Measurements from ENCODE around the gene ITPR1.

ITPR1 gene

DNA sequence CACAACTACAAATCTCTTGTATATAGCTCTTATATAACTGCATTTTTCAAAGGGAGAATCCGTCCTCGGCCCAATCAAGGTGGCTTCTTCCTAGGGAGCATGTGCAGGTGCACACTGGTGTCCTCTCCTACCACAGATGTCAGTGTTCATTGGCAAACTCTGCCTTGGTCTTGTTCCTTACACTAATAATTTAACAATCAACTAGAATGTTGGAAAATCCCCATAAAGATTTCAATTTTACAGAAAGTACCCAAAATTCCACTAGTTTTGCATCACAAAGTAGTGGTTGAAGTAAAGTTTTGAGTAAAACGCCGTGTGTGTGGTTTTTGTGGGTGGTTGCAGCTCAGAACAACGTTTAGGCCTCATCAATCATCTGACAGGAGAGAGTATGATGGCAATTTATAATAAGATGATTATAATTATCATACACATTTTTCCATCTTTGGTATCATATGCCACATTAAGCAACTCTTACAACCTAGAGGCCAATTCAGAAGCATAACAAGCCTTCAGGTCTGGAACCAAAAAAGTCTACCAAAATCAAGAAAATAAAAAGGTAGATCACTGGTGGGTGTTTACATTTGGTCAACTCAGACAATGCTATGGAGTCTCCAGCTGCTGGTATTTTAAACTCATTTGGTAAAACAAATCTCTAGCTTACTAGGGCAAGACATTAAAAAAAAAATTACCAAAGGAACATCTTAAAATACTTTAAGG, 357.2 kb downstream of the ITPR1 start:
- no peak for DNase-seq (ENCODE audit: low read depth in 2 of 2)

- no peak for DNase-seq (ENCODE audit: low read depth in 2 of 2)
Measured at GRCh38 chr3:4850928-4851265, 357.7 kb downstream of the ITPR1 start.

DNA sequence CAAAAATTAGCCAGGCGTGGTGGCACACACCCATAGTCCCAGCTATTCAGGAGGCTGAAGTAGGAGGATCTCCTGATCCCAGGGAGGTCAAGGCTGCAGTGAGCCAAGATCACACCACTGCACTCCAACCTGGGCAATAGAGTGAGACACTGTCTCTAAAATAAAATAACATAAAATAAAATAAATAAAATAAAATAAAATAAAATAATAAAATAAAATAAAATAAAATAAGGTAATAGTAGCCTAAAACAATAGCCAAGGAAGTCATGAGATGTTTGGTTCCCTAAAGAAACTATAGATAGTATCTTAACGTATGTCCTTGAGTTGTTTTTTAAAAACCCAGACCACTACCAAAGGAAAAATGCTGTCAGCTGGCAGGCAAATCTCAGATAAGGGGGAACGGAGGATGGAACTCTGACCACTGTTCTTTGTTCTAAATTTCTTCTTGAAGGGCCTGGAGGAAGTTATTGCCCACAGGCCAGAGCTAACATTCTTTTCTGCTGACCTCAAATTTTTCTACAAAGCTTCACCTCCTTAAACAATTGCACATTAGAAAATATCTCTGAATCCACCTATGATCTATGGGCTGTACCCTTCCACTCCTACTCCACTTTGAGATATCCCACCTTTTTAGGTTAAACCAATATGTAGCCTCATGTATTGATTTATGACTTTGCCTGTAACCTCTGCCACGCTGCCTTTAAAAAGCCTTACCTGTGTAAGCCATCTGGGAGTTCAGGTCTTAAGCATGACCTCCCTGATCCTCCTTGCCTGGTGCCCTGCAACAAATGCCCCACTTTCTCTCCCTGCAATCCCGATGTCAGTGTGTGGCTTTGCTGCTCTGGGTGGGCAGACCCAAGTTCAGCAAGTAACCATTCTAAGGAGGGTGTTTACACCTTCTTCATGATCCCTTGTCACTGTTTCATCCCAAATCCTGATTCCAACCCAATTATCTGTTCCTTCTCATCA, 359.9 kb downstream of the ITPR1 start:
- no peak for DNase-seq (ENCODE audit: low read depth in 2 of 2)

GRCh38 chr3:4853749-4854140, 360.6 kb downstream of the ITPR1 start:
- no peak for DNase-seq (ENCODE audit: low read depth in 2 of 2)

DNA sequence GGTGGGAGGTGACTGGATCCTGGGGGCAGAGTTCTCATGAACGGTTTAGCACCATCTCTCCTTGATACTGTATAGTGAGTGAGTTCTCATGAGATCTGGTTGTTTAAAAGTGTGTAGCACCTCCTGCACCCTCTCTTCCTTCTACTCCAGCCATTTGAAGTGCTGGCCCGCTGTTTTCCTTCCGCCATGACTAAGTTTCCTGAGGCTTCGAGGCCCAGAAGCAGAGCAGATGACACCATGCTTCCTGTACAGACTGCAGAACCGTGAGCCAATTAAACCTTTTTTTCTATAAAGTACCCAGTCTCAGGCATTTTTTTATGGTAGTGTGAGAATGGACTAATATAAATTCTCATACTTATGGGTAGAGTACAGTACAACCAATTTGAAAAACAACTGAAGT, 362.5 kb downstream of the ITPR1 start:
- DNase-seq (ENCODE audit: low read depth in 2 of 2) = no peak

DNA sequence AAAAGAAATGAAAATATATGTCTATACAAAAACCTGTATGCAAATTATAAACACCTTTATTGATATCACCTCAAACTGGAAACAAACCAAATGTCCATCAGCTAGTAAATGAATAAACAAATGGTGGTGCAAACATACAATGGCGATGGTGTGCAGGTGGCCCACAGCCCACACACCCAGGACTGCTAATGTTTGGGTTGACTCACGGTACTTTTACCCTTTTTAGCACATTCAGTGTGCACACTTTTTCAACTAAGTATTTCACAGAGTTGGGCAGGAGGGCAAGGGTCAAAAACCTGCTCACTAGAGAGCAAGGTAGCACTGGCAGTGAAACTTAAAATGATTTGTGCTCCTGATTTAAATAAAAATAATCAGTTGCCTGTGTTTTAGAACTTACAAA, 363.0 kb downstream of the ITPR1 start:
- no peak for DNase-seq (ENCODE audit: low read depth in 2 of 2)

- no peak for DNase-seq (ENCODE audit: low read depth in 2 of 2)
Measured at GRCh38 chr3:4856564-4856963, 363.4 kb downstream of the ITPR1 start.

DNA sequence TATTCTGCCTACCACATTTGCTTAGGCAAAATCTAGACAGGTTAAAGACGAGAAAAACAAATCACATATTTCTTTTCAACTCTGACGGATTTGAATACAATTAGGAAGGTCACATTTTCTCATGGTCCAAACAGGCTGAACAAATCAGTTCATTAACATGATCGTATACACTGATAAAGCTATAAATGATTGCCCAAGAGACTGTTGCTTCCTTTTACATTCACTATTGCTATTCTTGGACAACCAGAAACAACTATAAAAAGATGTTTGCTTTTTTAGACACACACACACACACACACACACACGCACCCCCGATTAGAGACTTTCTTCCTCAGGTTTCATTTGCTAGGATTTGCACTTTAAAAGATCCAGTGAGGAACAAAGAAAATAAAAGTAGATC, 363.8 kb downstream of the ITPR1 start:
- no peak for DNase-seq (ENCODE audit: low read depth in 2 of 2)

DNA sequence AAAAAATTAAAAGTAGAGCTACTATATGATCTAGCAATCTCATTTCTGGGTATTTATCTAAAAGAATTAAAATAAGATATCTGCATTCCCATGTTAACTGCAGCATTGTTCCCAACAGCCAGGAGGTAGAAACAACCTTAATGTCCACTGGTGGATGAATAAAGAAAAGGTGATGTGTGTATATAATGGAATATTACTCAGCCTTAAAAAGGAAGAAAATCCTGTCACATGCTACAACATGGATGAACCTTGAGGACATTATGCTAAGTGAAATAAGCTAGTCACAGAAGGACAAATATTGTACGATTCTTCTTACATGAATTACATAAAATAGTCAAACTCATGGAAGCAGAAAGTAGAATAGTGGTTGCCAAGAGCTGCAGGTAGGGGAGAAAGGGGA, 366.6 kb downstream of the ITPR1 start:
- DNase-seq (ENCODE audit: low read depth in 2 of 2) = no peak

DNA sequence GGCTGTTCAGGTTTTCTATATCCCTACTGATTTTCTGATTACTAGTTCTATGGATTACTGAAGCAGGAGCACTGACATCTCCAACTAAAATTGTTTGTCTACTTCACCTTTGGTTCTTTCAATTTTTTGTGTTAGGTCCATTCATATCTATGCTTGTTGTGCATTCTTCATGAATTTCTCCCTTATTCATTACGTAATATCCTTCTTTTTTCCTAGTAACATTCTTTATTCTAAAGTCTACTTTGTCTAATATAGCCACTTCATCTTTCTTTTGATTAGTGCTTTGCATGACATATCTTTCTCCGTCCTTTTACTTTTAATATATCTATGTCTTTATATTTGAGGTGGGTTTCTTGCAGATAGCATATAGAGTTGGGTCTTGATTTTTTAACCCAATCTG, 369.8 kb downstream of the ITPR1 start:
- DNase-seq (ENCODE audit: low read depth in 2 of 2) = no peak

GRCh38 chr3:4864503-4864902, 371.4 kb downstream of the ITPR1 start:
- DNase-seq (ENCODE audit: low read depth in 2 of 2) = no peak

GRCh38 chr3:4865714-4866113, 372.6 kb downstream of the ITPR1 start:
- DNase-seq (ENCODE audit: low read depth in 2 of 2) = no peak

- DNase-seq (ENCODE audit: low read depth in 2 of 2) = no peak
Measured at GRCh38 chr3:4866866-4867265, 373.7 kb downstream of the ITPR1 start.

DNA sequence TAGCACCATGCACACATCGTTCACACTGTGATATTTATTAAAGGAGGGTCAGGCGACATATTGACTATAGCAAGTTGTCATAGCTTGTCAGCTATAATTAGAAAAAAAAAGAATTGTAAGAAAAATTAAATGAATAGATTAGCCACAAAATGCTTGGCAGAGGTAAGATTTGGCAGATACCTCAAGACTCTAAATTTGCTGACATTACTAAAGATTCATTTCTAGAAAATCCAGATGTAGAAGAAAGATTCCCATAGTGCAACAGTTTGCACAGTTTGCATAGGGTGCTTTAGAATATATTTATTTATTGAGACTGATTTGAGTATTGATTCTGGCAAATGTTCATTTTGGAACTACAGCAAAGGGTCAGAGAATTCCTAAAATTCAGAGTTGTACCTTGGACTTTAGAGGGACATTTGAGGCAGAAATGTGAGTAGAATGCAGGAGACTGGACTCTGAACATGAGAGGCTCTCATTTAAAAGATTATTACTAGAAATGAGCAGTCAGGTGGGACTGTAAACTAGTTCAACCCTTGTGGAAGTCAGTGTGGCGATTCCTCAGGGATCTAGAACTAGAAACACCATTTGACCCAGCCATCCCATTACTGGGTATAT, 384.1 kb downstream of the ITPR1 start:
- no peak for DNase-seq (ENCODE audit: low read depth in 2 of 2)

GRCh38 chr3:4880850-4881249, 387.7 kb downstream of the ITPR1 start:
- no peak for DNase-seq (ENCODE audit: low read depth in 2 of 2)

DNA sequence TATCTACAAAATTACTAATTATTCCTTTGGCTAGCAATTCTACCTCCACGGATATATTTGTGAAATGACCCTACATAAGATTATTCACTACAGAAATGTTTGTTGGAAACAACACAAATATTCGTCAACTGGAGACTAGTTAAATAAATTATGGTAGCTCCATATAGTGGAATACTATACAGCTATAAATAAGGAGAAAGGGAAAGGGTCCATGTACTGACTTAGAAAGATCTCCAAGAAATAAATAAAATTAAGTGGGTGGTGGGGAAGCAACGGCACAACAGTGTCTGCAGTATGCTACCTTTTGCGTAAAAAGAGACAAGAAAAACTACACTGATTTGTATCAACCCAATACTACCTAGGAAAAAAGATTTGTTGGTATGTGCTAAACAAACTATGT, 389.4 kb downstream of the ITPR1 start:
- DNase-seq (ENCODE audit: low read depth in 2 of 2) = no peak

GRCh38 chr3:4883011-4883410, 389.9 kb downstream of the ITPR1 start:
- DNase-seq (ENCODE audit: low read depth in 2 of 2) = no peak

GRCh38 chr3:4884888-4885287, 391.7 kb downstream of the ITPR1 start:
- DNase-seq (ENCODE audit: low read depth in 2 of 2) = no peak

DNA sequence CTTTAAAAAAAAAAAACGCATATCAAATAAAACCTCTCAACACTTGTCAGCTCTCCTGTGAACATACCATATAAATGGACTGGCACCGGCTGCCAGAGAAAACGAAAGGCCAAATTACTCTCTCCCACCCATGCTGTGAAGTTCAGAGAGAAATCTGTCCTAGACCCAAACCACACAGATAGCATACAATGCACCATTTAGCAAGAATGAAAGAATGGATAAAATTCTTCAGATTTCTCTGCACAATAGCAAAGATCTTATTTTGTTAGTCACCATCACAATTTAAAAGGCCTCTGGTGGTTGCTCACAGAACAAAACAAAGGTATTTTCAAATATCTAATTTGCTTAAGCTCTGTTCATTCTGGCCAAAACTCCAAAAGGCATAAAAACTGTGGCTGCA, 392.2 kb downstream of the ITPR1 start:
- DNase-seq (ENCODE audit: low read depth in 2 of 2) = no peak

DNA sequence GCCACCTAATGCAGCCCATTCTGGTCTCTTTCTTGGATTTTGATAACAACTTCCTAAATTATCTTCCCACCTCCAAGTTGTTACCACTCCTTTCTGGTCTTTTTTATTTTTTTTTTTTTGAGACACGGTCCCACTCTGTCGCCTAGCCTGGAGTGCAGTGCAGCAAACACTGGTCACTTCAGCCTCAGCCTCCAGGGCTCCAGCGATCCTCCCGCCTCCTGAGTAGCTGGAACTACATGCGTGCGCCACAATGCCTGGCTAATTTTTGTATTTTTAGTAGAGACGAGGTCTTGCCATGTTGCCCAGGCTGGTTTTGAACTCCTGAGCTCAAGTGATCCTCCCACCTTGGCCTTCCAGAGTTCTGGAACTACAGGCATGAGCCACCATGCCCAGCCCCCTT, 393.3 kb downstream of the ITPR1 start:
- no peak for DNase-seq (ENCODE audit: low read depth in 2 of 2)

- DNase-seq (ENCODE audit: low read depth in 2 of 2) = no peak
Measured at GRCh38 chr3:4887177-4887576, 394.0 kb downstream of the ITPR1 start.

DNA sequence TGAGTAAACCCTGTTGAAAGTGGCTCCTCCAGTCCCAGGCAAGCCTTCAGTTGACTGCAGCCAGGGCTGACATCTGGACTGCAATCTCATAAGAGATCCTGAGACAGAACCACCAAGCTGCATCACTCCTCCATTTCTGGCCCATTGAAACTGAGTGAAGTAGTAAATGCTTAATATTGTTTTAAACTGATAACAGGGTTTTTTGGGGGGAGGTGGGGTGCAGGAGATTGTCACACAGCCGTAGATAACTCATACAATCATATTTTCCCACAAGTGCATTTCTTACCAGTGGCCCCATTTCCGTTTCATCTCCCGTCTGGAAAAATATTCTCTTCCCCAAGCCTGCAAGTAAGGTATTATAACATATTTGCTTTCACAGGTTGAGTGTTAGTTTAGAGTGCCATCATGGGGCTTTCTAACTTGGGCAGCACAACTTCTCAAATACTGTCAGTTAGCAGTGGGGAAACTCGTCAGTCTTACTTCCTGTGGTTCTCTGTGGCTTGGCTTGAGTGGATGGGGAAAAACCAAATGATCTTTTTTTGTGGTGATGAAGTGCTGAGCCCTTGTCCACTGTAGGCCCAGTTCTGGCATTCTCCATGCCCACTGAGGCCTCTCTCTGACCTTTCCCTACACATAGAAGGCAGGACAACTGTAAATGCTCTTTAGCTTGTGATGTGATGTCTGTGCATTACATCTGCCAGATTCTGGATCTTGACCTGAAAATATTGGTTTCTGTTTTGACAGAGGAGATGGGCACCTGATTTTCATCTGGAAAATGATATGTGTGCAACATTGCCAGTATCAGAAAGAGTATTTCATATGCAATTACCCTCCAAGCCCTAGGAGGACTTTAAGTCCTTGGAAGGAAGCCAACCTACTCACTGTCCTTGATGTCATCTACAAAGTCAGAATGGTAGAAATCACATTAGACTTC, 396.0 kb downstream of the ITPR1 start:
- DNase-seq (ENCODE audit: low read depth in 2 of 2) = no peak
